ENCODE data around the gene OR5K4. TPM values are rescaled to one million over a fixed set of nuclear protein-coding genes. Genes with fewer than 3 reads are reported as not detected.

The OR5K4 gene
- polyA plus RNA-seq, 1 donor from 2014 or later = not detected

GRCh38 chr3:98402507-98402906 is 48.9 kb downstream of the OR5K4 start:
- H3K27ac ChIP-seq (ENCODE audit: low read length) = no peak overlapping the region
- no peaks in the 10 kb centered on the region for H3K79me2 ChIP-seq (replicated peaks; ENCODE audit: insufficient read depth, low read length)
- no peaks in the 10 kb centered on the region for H3K27me3 ChIP-seq (ENCODE audit: insufficient read depth, low read depth, low read length)
- H3K4me2 ChIP-seq (ENCODE audit: low read length) = no peak overlapping the region
- no peaks in the 10 kb centered on the region for H3K9me2 ChIP-seq (ENCODE audit: insufficient read depth, low read length)
- no peak for TF ChIP-seq CTCF (IDR thresholded peaks at IDR 0.05; ENCODE audit: poor library complexity, severe bottlenecking)
- no peak for TF ChIP-seq MXI1 (conservative IDR thresholded peaks at IDR 0.05; ENCODE audit: poor library complexity, severe bottlenecking)
- no peak for TF ChIP-seq REST (IDR thresholded peaks at IDR 0.05; ENCODE audit: borderline replicate concordance)
- TF ChIP-seq EZH2 (IDR thresholded peaks at IDR 0.05; ENCODE audit: borderline replicate concordance, insufficient read depth, low read length, poor library complexity, severe bottlenecking) = no peak
- no peak for TF ChIP-seq EP300 (conservative IDR thresholded peaks at IDR 0.05; ENCODE audit: poor library complexity, severe bottlenecking)
- no peak for TF ChIP-seq RAD21 (conservative IDR thresholded peaks at IDR 0.05)
- TF ChIP-seq TAF1 (IDR thresholded peaks at IDR 0.05; ENCODE audit: low read depth) = no peak
- TF ChIP-seq POLR2AphosphoS5 (IDR thresholded peaks at IDR 0.05) = no peak
- TF ChIP-seq SMC3 (conservative IDR thresholded peaks at IDR 0.05; ENCODE audit: poor library complexity) = no peak
- no peak overlapping the region for H3K4me3 ChIP-seq (ENCODE audit: low read length)
- no peaks in the 10 kb centered on the region for H3F3A ChIP-seq (ENCODE audit: insufficient read depth, low read length, poor library complexity, severe bottlenecking)
- H3K9me3 ChIP-seq (ENCODE audit: low read length) = no peaks in the 10 kb centered on the region
- H3K36me3 ChIP-seq (ENCODE audit: insufficient read depth, low read length) = no peaks in the 10 kb centered on the region
- H2AFZ ChIP-seq (ENCODE audit: low read depth, low read length) = no peak overlapping the region
- H4K20me1 ChIP-seq (ENCODE audit: insufficient read depth) = no peaks in the 10 kb centered on the region
- H3K9ac ChIP-seq (ENCODE audit: low read length) = no peak overlapping the region

- Histone ChIP-seq H3K9me3 (ENCODE audit: low read length) (no peaks in the 10 kb centered on the region), H3K27me3 (ENCODE audit: insufficient read depth, low read depth, low read length) (no peaks in the 10 kb centered on the region), H3K4me3 (ENCODE audit: low read length) (no peak overlapping the region), H3K9me2 (ENCODE audit: insufficient read depth, low read length) (no peaks in the 10 kb centered on the region), H3F3A (ENCODE audit: insufficient read depth, low read length, poor library complexity, severe bottlenecking) (no peaks in the 10 kb centered on the region), H3K9ac (ENCODE audit: low read length) (no peak overlapping the region), H4K20me1 (ENCODE audit: insufficient read depth) (no peaks in the 10 kb centered on the region), H2AFZ (ENCODE audit: low read depth, low read length) (no peak overlapping the region), H3K36me3 (ENCODE audit: insufficient read depth, low read length) (no peaks in the 10 kb centered on the region), H3K79me2 (replicated peaks; ENCODE audit: insufficient read depth, low read length) (no peaks in the 10 kb centered on the region), H3K4me2 (ENCODE audit: low read length) (no peak overlapping the region), H3K27ac (ENCODE audit: low read length) (no peak overlapping the region)
- no peak for TF ChIP-seq TAF1 (IDR thresholded peaks at IDR 0.05; ENCODE audit: low read depth)
- no peak for TF ChIP-seq RAD21 (conservative IDR thresholded peaks at IDR 0.05)
- TF ChIP-seq EP300 (conservative IDR thresholded peaks at IDR 0.05; ENCODE audit: poor library complexity, severe bottlenecking) = no peak
- no peak for TF ChIP-seq EZH2 (IDR thresholded peaks at IDR 0.05; ENCODE audit: borderline replicate concordance, insufficient read depth, low read length, poor library complexity, severe bottlenecking)
- TF ChIP-seq MXI1 (conservative IDR thresholded peaks at IDR 0.05; ENCODE audit: poor library complexity, severe bottlenecking) = no peak
- TF ChIP-seq POLR2AphosphoS5 (IDR thresholded peaks at IDR 0.05) = no peak
- TF ChIP-seq SMC3 (conservative IDR thresholded peaks at IDR 0.05; ENCODE audit: poor library complexity) = no peak
- TF ChIP-seq CTCF (IDR thresholded peaks at IDR 0.05; ENCODE audit: poor library complexity, severe bottlenecking) = no peak
- TF ChIP-seq REST (IDR thresholded peaks at IDR 0.05; ENCODE audit: borderline replicate concordance) = no peak
Measured at GRCh38 chr3:98404010-98404409, 50.4 kb downstream of the OR5K4 start.
